ENCODE measurements around the gene A3GALT2. TPM values are rescaled to one million over a fixed set of nuclear protein-coding genes. Genes with fewer than 3 reads are reported as not detected.
A peak's percentile ranks its signal among the peaks of the same experiment; 100 is the strongest.

Gene A3GALT2
- total RNA-seq, 1 experiment from 2014 or later, result not detected

DNA sequence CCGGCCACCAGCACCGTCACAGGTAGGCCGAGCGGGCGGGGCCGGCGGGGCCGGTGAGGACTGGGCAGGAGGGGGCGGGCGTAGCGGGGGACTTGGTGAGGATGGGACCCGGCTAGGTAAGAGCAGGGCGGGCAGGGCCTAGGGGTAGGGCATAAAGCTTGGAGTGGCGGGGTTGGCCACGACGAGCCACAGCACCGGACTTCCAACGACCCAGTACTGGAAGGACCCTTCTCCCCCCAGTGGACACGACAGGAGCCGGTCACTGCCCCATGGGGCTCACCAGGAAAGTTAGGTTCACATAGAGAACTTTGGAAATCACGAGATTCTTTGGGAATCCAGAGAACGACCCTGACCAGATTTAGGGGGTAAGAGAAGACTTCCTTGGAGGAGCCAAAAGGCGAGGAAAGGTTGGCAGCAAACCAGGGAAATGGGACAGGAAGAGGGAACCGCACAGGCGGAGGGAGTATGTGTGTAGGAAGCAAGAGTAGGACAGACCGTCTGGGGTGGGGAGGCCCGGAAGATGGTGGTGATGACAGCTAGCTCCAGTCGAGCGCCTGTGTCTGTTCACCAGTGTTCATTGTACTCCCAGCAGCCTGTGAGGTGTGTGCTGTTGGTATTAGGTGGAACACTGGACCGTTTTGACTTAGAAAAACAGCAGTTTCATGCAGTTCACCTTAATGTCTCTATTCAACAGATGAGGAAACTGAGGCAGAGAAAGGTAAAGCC lies 44.2 kb downstream of the A3GALT2 start:
- Histone ChIP-seq H4K8ac (replicated peaks; ENCODE audit: insufficient read length, low read depth, low read length) (no peak overlapping the region), H2BK12ac (ENCODE audit: insufficient read length, low read depth, low read length) (no peak overlapping the region), H3K9ac (ENCODE audit: extremely low read depth, insufficient read length, low read length) (no peak overlapping the region), H2AK5ac (ENCODE audit: insufficient read length, low read length) (no peak overlapping the region), H3K23me2 (ENCODE audit: insufficient read length, low read depth, low read length, poor library complexity, severe bottlenecking) (no peaks in the 10 kb centered on the region), H2BK5ac (ENCODE audit: insufficient read length, low read length) (no peak overlapping the region), H3K79me2 (ENCODE audit: insufficient read depth, low read length) (no peaks in the 10 kb centered on the region), H2BK20ac (ENCODE audit: low read depth, low read length, poor library complexity, severe bottlenecking) (no peak overlapping the region), H3K79me1 (ENCODE audit: insufficient read depth, low read depth, low read length, poor library complexity, severe bottlenecking) (no peaks in the 10 kb centered on the region), H4K5ac (ENCODE audit: insufficient read length, low read depth, low read length) (no peak overlapping the region), H3K27me3 (ENCODE audit: insufficient read depth, low read length) (no peaks in the 10 kb centered on the region), H3K23ac (ENCODE audit: insufficient read length, low read depth, low read length) (no peak overlapping the region), H3K56ac (ENCODE audit: insufficient read length, low read depth, low read length) (no peak overlapping the region), H4K20me1 (ENCODE audit: control insufficient read depth, insufficient read depth, insufficient read length) (no peaks in the 10 kb centered on the region), H3K4me2 (ENCODE audit: insufficient read depth, insufficient read length, low read length) (no peak overlapping the region), H3K4ac (ENCODE audit: low read depth, low read length) (no peak overlapping the region), H2BK15ac (ENCODE audit: low read depth, low read length) (no peak overlapping the region), H3K27ac (ENCODE audit: insufficient read length, low read depth, low read length) (no peak overlapping the region), H2BK120ac (ENCODE audit: low read depth, low read length, poor library complexity, severe bottlenecking) (no peak overlapping the region), H2AFZ (ENCODE audit: low read length) (no peak overlapping the region), H3K14ac (ENCODE audit: insufficient read depth, low read length) (no peak overlapping the region), H3K4me1 (ENCODE audit: insufficient read depth, low read length) (peaks cover 4% of the 10 kb centered on the region; the same call in 1 of the 2 replicates), H3K18ac (ENCODE audit: insufficient read length, low read depth, low read length) (no peak overlapping the region), H4K91ac (ENCODE audit: insufficient read length, low read depth, low read length) (no peak overlapping the region), H3K9me3 (ENCODE audit: control insufficient read depth, low read depth, low read length) (no peaks in the 10 kb centered on the region), H3T11ph (ENCODE audit: low read length) (no peak overlapping the region)
- no peaks in the 10 kb centered on the region for H3K9me3 Mint-ChIP-seq
- no peaks in the 10 kb centered on the region for H3K27me3 Mint-ChIP-seq (ENCODE audit: low read depth)
- peaks cover 12 to 16% of the 10 kb centered on the region in 2 experiments for H3K4me1 Mint-ChIP-seq
- TF ChIP-seq, protein P1, sequence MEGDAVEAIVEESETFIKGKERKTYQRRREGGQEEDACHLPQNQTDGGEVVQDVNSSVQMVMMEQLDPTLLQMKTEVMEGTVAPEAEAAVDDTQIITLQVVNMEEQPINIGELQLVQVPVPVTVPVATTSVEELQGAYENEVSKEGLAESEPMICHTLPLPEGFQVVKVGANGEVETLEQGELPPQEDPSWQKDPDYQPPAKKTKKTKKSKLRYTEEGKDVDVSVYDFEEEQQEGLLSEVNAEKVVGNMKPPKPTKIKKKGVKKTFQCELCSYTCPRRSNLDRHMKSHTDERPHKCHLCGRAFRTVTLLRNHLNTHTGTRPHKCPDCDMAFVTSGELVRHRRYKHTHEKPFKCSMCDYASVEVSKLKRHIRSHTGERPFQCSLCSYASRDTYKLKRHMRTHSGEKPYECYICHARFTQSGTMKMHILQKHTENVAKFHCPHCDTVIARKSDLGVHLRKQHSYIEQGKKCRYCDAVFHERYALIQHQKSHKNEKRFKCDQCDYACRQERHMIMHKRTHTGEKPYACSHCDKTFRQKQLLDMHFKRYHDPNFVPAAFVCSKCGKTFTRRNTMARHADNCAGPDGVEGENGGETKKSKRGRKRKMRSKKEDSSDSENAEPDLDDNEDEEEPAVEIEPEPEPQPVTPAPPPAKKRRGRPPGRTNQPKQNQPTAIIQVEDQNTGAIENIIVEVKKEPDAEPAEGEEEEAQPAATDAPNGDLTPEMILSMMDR (conservative IDR thresholded peaks at IDR 0.05), result no peak
- no CpG with 5 or more reads among the region's 30 CpGs for WGBS (ENCODE audit: extremely low coverage, insufficient read length, low lambda C conversion rate)
- peaks cover 5 to 30% (median 30%) of the 10 kb centered on the region in 3 experiments; a peak in 6 of 7 replicates for H3K36me3 Mint-ChIP-seq (ENCODE audit: insufficient read depth in 1 of 3, low read depth in 3 of 3)
- H3K4me3 Mint-ChIP-seq, result no peak overlapping the region; a peak in 1 of 5 replicates
- DNase-seq, result no peak
- peak overlapping the region in 1 of 3 experiments; percentile 8; a peak in 1 of 7 replicates for H3K27ac Mint-ChIP-seq

Measured in H9 (cell line).